ENCODE data around the gene BEND4.

BEND4 gene

GRCh38 chr4:42080306-42080705 is 72.1 kb downstream of the BEND4 start:
- no peaks in the 10 kb centered on the region for H3K79me2 ChIP-seq (ENCODE audit: control insufficient read depth, low read length)
- no peaks in the 10 kb centered on the region for H3F3A ChIP-seq (ENCODE audit: control insufficient read depth, insufficient read depth)
- H4K20me1 ChIP-seq (ENCODE audit: control insufficient read depth, insufficient read depth, low read depth, low read length) = no peaks in the 10 kb centered on the region
- no peak overlapping the region for H3K27ac ChIP-seq (ENCODE audit: low read depth, low read length)
- no peaks in the 10 kb centered on the region for H3K4me1 ChIP-seq (ENCODE audit: control insufficient read depth, low read length)
- no peak overlapping the region for H3K4me3 ChIP-seq (ENCODE audit: low read length)
- no peaks in the 10 kb centered on the region for H3K27me3 ChIP-seq (ENCODE audit: control insufficient read depth, low read length)
- H3K36me3 ChIP-seq (ENCODE audit: control insufficient read depth, low read length) = peaks cover 11% of the 10 kb centered on the region; the same call in 1 of the 2 replicates
- H3K9me2 ChIP-seq (replicated peaks; ENCODE audit: control insufficient read depth, low read length) = no peaks in the 10 kb centered on the region
- TF ChIP-seq CTCF (IDR thresholded peaks at IDR 0.05; ENCODE audit: low read depth, low read length, poor library complexity, severe bottlenecking) = no peak
- no peak for TF ChIP-seq EZH2phosphoT487 (IDR thresholded peaks at IDR 0.05; ENCODE audit: borderline replicate concordance, low read length)
- H3K9me3 ChIP-seq (ENCODE audit: control insufficient read depth, insufficient read depth, low read length) = no peaks in the 10 kb centered on the region
- H3K4me2 ChIP-seq (ENCODE audit: low read length) = no peak overlapping the region

GRCh38 chr4:42078184-42078801 is 74.2 kb downstream of the BEND4 start:
- H3K9me2 ChIP-seq (replicated peaks; ENCODE audit: control insufficient read depth, low read length) = no peaks in the 10 kb centered on the region
- H3F3A ChIP-seq (ENCODE audit: control insufficient read depth, insufficient read depth) = no peaks in the 10 kb centered on the region
- TF ChIP-seq CTCF (IDR thresholded peaks at IDR 0.05; ENCODE audit: low read depth, low read length, poor library complexity, severe bottlenecking) (no peak), EZH2phosphoT487 (IDR thresholded peaks at IDR 0.05; ENCODE audit: borderline replicate concordance, low read length) (no peak)
- no peaks in the 10 kb centered on the region for H3K27me3 ChIP-seq (ENCODE audit: control insufficient read depth, low read length)
- H3K4me1 ChIP-seq (ENCODE audit: control insufficient read depth, low read length) = no peaks in the 10 kb centered on the region
- no peaks in the 10 kb centered on the region for H4K20me1 ChIP-seq (ENCODE audit: control insufficient read depth, insufficient read depth, low read depth, low read length)
- no peaks in the 10 kb centered on the region for H3K9me3 ChIP-seq (ENCODE audit: control insufficient read depth, insufficient read depth, low read length)
- peaks cover 11% of the 10 kb centered on the region for H3K36me3 ChIP-seq (ENCODE audit: control insufficient read depth, low read length)
- H3K79me2 ChIP-seq (ENCODE audit: control insufficient read depth, low read length) = no peaks in the 10 kb centered on the region
- no peak overlapping the region for H3K4me2 ChIP-seq (ENCODE audit: low read length)
- H3K27ac ChIP-seq (ENCODE audit: low read depth, low read length) = no peak overlapping the region
- H3K4me3 ChIP-seq (ENCODE audit: low read length) = no peak overlapping the region

- Histone ChIP-seq H3K27me3 (ENCODE audit: control insufficient read depth, low read length) (no peaks in the 10 kb centered on the region), H3K9me3 (ENCODE audit: control insufficient read depth, insufficient read depth, low read length) (no peaks in the 10 kb centered on the region), H3K9me2 (replicated peaks; ENCODE audit: control insufficient read depth, low read length) (no peaks in the 10 kb centered on the region), H3K4me3 (ENCODE audit: low read length) (no peak overlapping the region), H4K20me1 (ENCODE audit: control insufficient read depth, insufficient read depth, low read depth, low read length) (no peaks in the 10 kb centered on the region), H3K79me2 (ENCODE audit: control insufficient read depth, low read length) (no peaks in the 10 kb centered on the region), H3K27ac (ENCODE audit: low read depth, low read length) (no peak overlapping the region), H3K4me1 (ENCODE audit: control insufficient read depth, low read length) (no peaks in the 10 kb centered on the region), H3F3A (ENCODE audit: control insufficient read depth, insufficient read depth) (no peaks in the 10 kb centered on the region), H3K36me3 (ENCODE audit: control insufficient read depth, low read length) (peaks cover 12% of the 10 kb centered on the region), H3K4me2 (ENCODE audit: low read length) (no peak overlapping the region)
- TF ChIP-seq EZH2phosphoT487 (IDR thresholded peaks at IDR 0.05; ENCODE audit: borderline replicate concordance, low read length) (no peak), CTCF (IDR thresholded peaks at IDR 0.05; ENCODE audit: low read depth, low read length, poor library complexity, severe bottlenecking) (no peak)
Observed at GRCh38 chr4:42074294-42074693, 78.2 kb downstream of the BEND4 start.

Measured in DOHH2 (cell line).